ENCODE results near the gene NFKBIL1. TPM values are rescaled to one million over a fixed set of nuclear protein-coding genes. Genes with fewer than 3 reads are reported as not detected.
A peak's percentile ranks its signal among the peaks of the same experiment; 100 is the strongest.

NFKBIL1 gene
- total and polyA plus RNA-seq, 4 experiments from 2014 or later: 5.7 to 13.3 (median 8.6) TPM

GRCh38 chr6:31558631-31559500 is 11.5 kb downstream of the NFKBIL1 start:
- intact Hi-C loops (cut with micrococcal nuclease): loop anchor here (1.0 kb wide), 2 partner anchors 9 to 23 kb away; partner anchors contain the start of gene LTB
- peak overlapping the region; percentile 76 to 90 (median 84) for H3K4me3 Mint-ChIP-seq
- Histone ChIP-seq H3K27ac (ENCODE audit: low read depth, low read length) (peak overlapping the region; percentile 58), H3K9me3 (ENCODE audit: control insufficient read depth in 1 of 2, low read length in 2 of 2) (no peaks in the 10 kb centered on the region), H3K4me1 (ENCODE audit: insufficient read depth, low read length) (peaks cover 79% of the 10 kb centered on the region), H3K4me3 (ENCODE audit: low read length in 2 of 2) (peak overlapping the region; percentile 1 to 53), H3K27me3 (ENCODE audit: insufficient read depth, low read length) (no peaks in the 10 kb centered on the region), H3K36me3 (ENCODE audit: insufficient read depth, low read length) (no peaks in the 10 kb centered on the region)
- H3K4me1 Mint-ChIP-seq: peaks cover 48 to 77% (median 62%) of the 10 kb centered on the region in 4 donors
- DNase-seq: peak; percentile 64 to 89 (median 72)
- H3K9me3 Mint-ChIP-seq: no peaks in the 10 kb centered on the region
- ChIA-PET POLR2A (ENCODE audit: partially characterized antibody) (interaction anchor here (0.6 to 52.5 kb wide), 12 partner anchors 9 to 304 kb away, joined by 3 to 3597 read pairs (median 3); partner anchors contain the start of genes ABHD16A, ATP6V1G2, BAG6 and DDAH2), CTCF (ENCODE audit: partially characterized antibody) (interaction anchor here (0.8 to 35.1 kb wide), 6 partner anchors 9 to 40 kb away, joined by 3 to 1152 read pairs (median 8); partner anchors contain the start of genes ATP6V1G2, LST1, LTB and NCR3)
- H3K27ac Mint-ChIP-seq: peak overlapping the region; percentile 91 to 99 (median 95)
- peaks cover 17 to 20% of the 10 kb centered on the region in 2 donors for H3K36me3 Mint-ChIP-seq
- no peaks in the 10 kb centered on the region for H3K27me3 Mint-ChIP-seq

- Histone ChIP-seq H3K36me3 (ENCODE audit: insufficient read depth, low read length) (no peaks in the 10 kb centered on the region), H3K9me3 (ENCODE audit: control insufficient read depth in 1 of 2, low read length in 2 of 2) (no peaks in the 10 kb centered on the region), H3K27ac (ENCODE audit: low read depth, low read length) (peak overlapping the region; percentile 58), H3K4me3 (ENCODE audit: low read length in 2 of 2) (peak overlapping the region in 1 of 2 donors; percentile 53), H3K27me3 (ENCODE audit: insufficient read depth, low read length) (no peaks in the 10 kb centered on the region), H3K4me1 (ENCODE audit: insufficient read depth, low read length) (peaks cover 82% of the 10 kb centered on the region)
- intact Hi-C loops (cut with micrococcal nuclease): loop anchor here (1.0 kb wide), 2 partner anchors 9 to 23 kb away; partner anchors contain the start of gene LTB
- Mint-ChIP-seq H3K4me3 (peak overlapping the region; percentile 78 to 90 (median 84)), H3K9me3 (no peaks in the 10 kb centered on the region), H3K27me3 (no peaks in the 10 kb centered on the region), H3K4me1 (peaks cover 50 to 82% (median 63%) of the 10 kb centered on the region in 4 donors), H3K27ac (peak overlapping the region; percentile 91 to 99 (median 95)), H3K36me3 (peaks cover 19 to 22% of the 10 kb centered on the region in 2 donors)
- ChIA-PET CTCF (ENCODE audit: partially characterized antibody) (interaction anchor here (0.8 to 35.1 kb wide), 7 partner anchors 8 to 39 kb away, joined by 3 to 1152 read pairs (median 10); partner anchors contain the start of genes ATP6V1G2, LST1, LTB and NCR3), POLR2A (ENCODE audit: partially characterized antibody) (interaction anchor here (0.9 to 52.5 kb wide), 8 partner anchors 10 to 303 kb away, joined by 3 to 3597 read pairs (median 8); partner anchors contain the start of genes ABHD16A, BAG6, DDX39B and LST1)
- no peak for DNase-seq
Observed at GRCh38 chr6:31559606-31559957, 12.2 kb downstream of the NFKBIL1 start.

GRCh38 chr6:31559958-31560696 is 12.7 kb downstream of the NFKBIL1 start:
- H3K36me3 Mint-ChIP-seq: peaks cover 24 to 25% of the 10 kb centered on the region in 2 donors
- no peaks in the 10 kb centered on the region for H3K27me3 Mint-ChIP-seq
- H3K27ac Mint-ChIP-seq: peak overlapping the region; percentile 91 to 99 (median 95)
- no peaks in the 10 kb centered on the region for H3K9me3 Mint-ChIP-seq
- Histone ChIP-seq H3K27me3 (ENCODE audit: insufficient read depth, low read length) (no peaks in the 10 kb centered on the region), H3K4me1 (ENCODE audit: insufficient read depth, low read length) (peaks cover 87% of the 10 kb centered on the region), H3K9me3 (ENCODE audit: control insufficient read depth in 1 of 2, low read length in 2 of 2) (no peaks in the 10 kb centered on the region), H3K27ac (ENCODE audit: low read depth, low read length) (peak overlapping the region; percentile 58), H3K36me3 (ENCODE audit: insufficient read depth, low read length) (no peaks in the 10 kb centered on the region), H3K4me3 (ENCODE audit: low read length in 2 of 2) (peak overlapping the region in 1 of 2 donors; percentile 53)
- CTCF ChIA-PET (ENCODE audit: partially characterized antibody): interaction anchor here (0.8 to 35.1 kb wide), 6 partner anchors 9 to 39 kb away, joined by 3 to 1152 read pairs (median 12); partner anchors contain the start of genes LST1, LTB, NCR3 and NFKBIL1
- intact Hi-C loops (cut with micrococcal nuclease): loop anchor here (1.0 kb wide), 3 partner anchors 8 to 22 kb away; partner anchors contain the start of genes LTA and LTB
- POLR2A ChIA-PET (ENCODE audit: partially characterized antibody): interaction anchor here (0.7 to 52.5 kb wide), 6 partner anchors 10 to 271 kb away, joined by 3 to 3597 read pairs (median 16); partner anchors contain the start of genes ATP6V1G2, DDX39B, LST1 and LTA
- H3K4me1 Mint-ChIP-seq: peaks cover 53 to 87% (median 65%) of the 10 kb centered on the region in 4 donors
- H3K4me3 Mint-ChIP-seq: peak overlapping the region; percentile 78 to 90 (median 84)
- peak in 3 of 5 donors; percentile 35 to 76 (median 38) for DNase-seq

DNA sequence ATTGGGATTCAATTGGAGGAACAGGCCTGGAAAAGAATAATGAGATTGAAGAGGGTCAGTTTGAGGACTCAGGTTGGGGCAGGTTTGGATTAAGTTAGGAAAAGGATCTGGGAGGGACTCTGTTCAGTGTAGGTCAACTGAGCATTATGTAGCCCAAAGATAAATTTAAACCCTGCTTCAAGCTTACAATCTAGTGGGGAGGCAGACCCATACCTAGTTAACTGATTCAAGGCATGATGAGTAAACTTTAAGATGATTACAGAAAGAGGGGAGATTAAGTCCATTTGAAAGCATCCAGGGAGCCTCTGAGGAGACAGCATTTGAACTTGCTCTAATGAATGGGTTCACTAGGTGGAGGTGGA is 13.3 kb downstream of the NFKBIL1 start:
- Mint-ChIP-seq H3K36me3 (peaks cover 28 to 30% of the 10 kb centered on the region in 2 donors), H3K4me3 (peak overlapping the region in 7 of 8 donors; percentile 25 to 90 (median 85)), H3K4me1 (peaks cover 54 to 92% (median 70%) of the 10 kb centered on the region in 4 donors), H3K9me3 (peaks cover 0 to 2% (median 0%) of the 10 kb centered on the region in 8 donors), H3K27ac (peak overlapping the region; percentile 72 to 99 (median 95)), H3K27me3 (no peaks in the 10 kb centered on the region)
- H3K4me3 ChIP-seq (ENCODE audit: low read length in 2 of 2): no peak overlapping the region
- intact Hi-C loops (cut with micrococcal nuclease): loop anchor here (1.0 kb wide), 1 partner anchor 12 kb away; the partner anchor contains the start of gene LTA
- DNase-seq: no peak
- ChIA-PET CTCF (ENCODE audit: partially characterized antibody) (interaction anchor here (2.8 to 35.1 kb wide), 3 partner anchors 9 to 38 kb away, joined by 13 to 1152 read pairs (median 595); partner anchors contain the start of genes LST1, LTB, NCR3 and TNF), POLR2A (ENCODE audit: partially characterized antibody) (interaction anchor here (0.7 to 52.5 kb wide), 5 partner anchors 11 to 22 kb away, joined by 3 to 3597 read pairs (median 29); partner anchors contain the start of genes ATP6V1G2, DDX39B, LST1 and LTA)
- peaks cover 92% of the 10 kb centered on the region for H3K4me1 ChIP-seq (ENCODE audit: insufficient read depth, low read length)
- H3K9me3 ChIP-seq (ENCODE audit: control insufficient read depth in 1 of 2, low read length in 2 of 2): no peaks in the 10 kb centered on the region
- peak overlapping the region; percentile 58 for H3K27ac ChIP-seq (ENCODE audit: low read depth, low read length)
- H3K27me3 ChIP-seq (ENCODE audit: insufficient read depth, low read length): no peaks in the 10 kb centered on the region
- H3K36me3 ChIP-seq (ENCODE audit: insufficient read depth, low read length): no peaks in the 10 kb centered on the region

DNA sequence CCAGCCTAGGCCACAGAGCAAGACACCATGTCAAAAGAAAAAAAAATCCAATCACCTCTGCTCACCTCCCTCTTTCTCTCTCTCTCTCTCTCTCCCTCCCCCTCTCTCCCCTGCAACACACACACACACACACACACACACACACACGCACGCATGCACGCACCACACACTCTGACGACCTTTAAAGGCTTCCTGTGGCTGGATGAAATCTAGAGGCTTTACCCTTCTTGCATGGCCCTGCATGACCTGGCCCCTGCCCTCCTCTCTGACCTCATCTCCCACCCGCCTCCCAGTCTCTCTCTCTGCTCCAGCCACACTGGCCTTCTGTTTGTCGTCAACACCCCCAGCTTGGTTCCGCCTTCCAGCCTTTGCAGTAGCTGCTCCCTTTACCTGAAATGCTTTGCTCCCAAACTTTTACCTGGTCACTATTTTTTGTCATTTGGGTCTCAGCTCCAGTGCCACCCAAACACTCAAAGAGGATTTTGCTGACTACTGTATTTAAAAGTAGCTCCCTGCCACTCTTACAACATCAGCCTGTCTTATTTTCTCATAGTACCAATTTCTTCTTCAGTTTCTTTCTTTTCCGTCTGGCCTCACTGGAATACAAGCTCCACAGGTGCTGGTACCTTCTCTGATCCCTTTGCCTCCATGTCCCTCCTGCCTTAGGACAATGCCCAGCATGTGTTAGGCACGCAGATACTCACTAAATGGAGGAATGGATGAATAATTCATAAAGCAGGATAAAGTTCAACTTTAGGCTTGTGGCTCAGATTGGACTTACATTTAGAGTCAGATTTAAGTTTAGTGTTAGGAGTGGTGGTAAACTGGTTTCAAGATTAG is 20.3 kb downstream of the NFKBIL1 start:
- H3K27me3 Mint-ChIP-seq: no peaks in the 10 kb centered on the region
- Histone ChIP-seq H3K27ac (ENCODE audit: low read depth, low read length) (peak overlapping the region; percentile 79), H3K4me3 (ENCODE audit: low read length in 2 of 2) (no peak overlapping the region), H3K4me1 (ENCODE audit: insufficient read depth, low read length) (peaks cover 90% of the 10 kb centered on the region), H3K36me3 (ENCODE audit: insufficient read depth, low read length) (no peaks in the 10 kb centered on the region), H3K9me3 (ENCODE audit: control insufficient read depth in 1 of 2, low read length in 2 of 2) (no peaks in the 10 kb centered on the region), H3K27me3 (ENCODE audit: insufficient read depth, low read length) (no peaks in the 10 kb centered on the region)
- ChIA-PET POLR2A (ENCODE audit: partially characterized antibody) (interaction anchor here (0.8 to 52.5 kb wide), 4 partner anchors 4 to 86 kb away, joined by 3 to 3597 read pairs (median 1800); partner anchors contain the start of genes ATP6V1G2, BAG6, DDX39B and LST1), CTCF (ENCODE audit: partially characterized antibody) (interaction anchor here (0.9 to 35.1 kb wide), 7 partner anchors 9 to 75 kb away, joined by 3 to 1152 read pairs (median 4); partner anchors contain the start of genes LTB and NCR3)
- peaks cover 53 to 87% (median 68%) of the 10 kb centered on the region in 4 donors for H3K4me1 Mint-ChIP-seq
- H3K9me3 Mint-ChIP-seq: peaks cover 0 to 9% (median 0%) of the 10 kb centered on the region in 8 donors
- DNase-seq: peak in 4 of 5 donors; percentile 37 to 56 (median 45)
- peak overlapping the region; percentile 95 to 99 (median 98) for H3K27ac Mint-ChIP-seq
- H3K36me3 Mint-ChIP-seq: peaks cover 20 to 26% of the 10 kb centered on the region in 2 donors
- intact Hi-C loops (cut with micrococcal nuclease): loop anchor here (1.0 kb wide), 2 partner anchors 8 to 9 kb away; no protein-coding TSS in a partner anchor
- H3K4me3 Mint-ChIP-seq: peak overlapping the region; percentile 48 to 83 (median 72)

Measured in CD4-positive, alpha-beta memory T cell (primary cell).